Trophoblast cell (in vitro differentiated cells and primary cell): Measurements from ENCODE around the gene KMT2D.
A peak's percentile ranks its signal among the peaks of the same experiment; 100 is the strongest.

Experiments
- DNase-seq, 2 donors: peaks; one replicate each; pipeline ENCODE4 v3.0.0-alpha.2; 2016
- H2AFZ ChIP-seq: 2 replicates; pipeline ENCODE4 v1.6.1; 2013; ENCODE audit warnings: low read length, moderate library complexity, mild to moderate bottlenecking; ENCODE audit not compliant: insufficient read depth, poor library complexity
- H2AK5ac ChIP-seq: 2 replicates; pipeline ENCODE4 v1.6.1; 2013; ENCODE audit warnings: mild to moderate bottlenecking, low read length
- H2BK120ac ChIP-seq: 2 replicates; pipeline ENCODE4 v1.6.1; 2013; ENCODE audit warnings: low read length, mild to moderate bottlenecking, moderate library complexity; ENCODE audit not compliant: insufficient read depth, poor library complexity
- H2BK12ac ChIP-seq: 2 replicates; pipeline ENCODE4 v1.6.1; 2013; ENCODE audit warnings: mild to moderate bottlenecking, low read length, moderate library complexity
- H2BK5ac ChIP-seq: 2 replicates; pipeline ENCODE4 v1.6.1; 2013; ENCODE audit warnings: low read length, low read depth, moderate library complexity, mild to moderate bottlenecking; ENCODE audit not compliant: poor library complexity
- H3K14ac ChIP-seq: 2 replicates; pipeline ENCODE4 v1.6.1; 2013; ENCODE audit warnings: mild to moderate bottlenecking, low read length
- H3K18ac ChIP-seq: 2 replicates; pipeline ENCODE4 v1.6.1; 2013; ENCODE audit warnings: mild to moderate bottlenecking, low read length
- H3K23ac ChIP-seq: 2 replicates; pipeline ENCODE4 v1.6.1; 2013; ENCODE audit warnings: low read length
- H3K27ac ChIP-seq: 2 replicates; pipeline ENCODE4 v1.5.1; 2013; ENCODE audit warnings: low read depth, mild to moderate bottlenecking, inconsistent platforms, low read length, moderate library complexity
- H3K27me3 ChIP-seq: 2 replicates; pipeline ENCODE4 v1.6.1; 2013; ENCODE audit warnings: inconsistent platforms, mild to moderate bottlenecking, low read length, moderate library complexity; ENCODE audit not compliant: insufficient read depth
- H3K36me3 ChIP-seq, 2 experiments: 1 replicate in 1 of 2; 2 replicates in 1 of 2; pipeline ENCODE4 v1.6.1; 2013; ENCODE audit warnings: low read length in 2 of 2, mild to moderate bottlenecking in 2 of 2, moderate library complexity in 1 of 2; ENCODE audit not compliant: insufficient read depth in 2 of 2, control insufficient read depth in 1 of 2
- H3K4ac ChIP-seq: 2 replicates; pipeline ENCODE4 v1.6.1; 2013; ENCODE audit warnings: low read depth, mild to moderate bottlenecking, low read length, moderate library complexity
- H3K4me1 ChIP-seq, 2 experiments: 1 replicate in 1 of 2; 2 replicates in 1 of 2; pipeline ENCODE4 v1.6.1; 2013; ENCODE audit warnings: low read length in 2 of 2, mild to moderate bottlenecking in 2 of 2, moderate library complexity in 1 of 2; ENCODE audit not compliant: insufficient read depth in 2 of 2, control insufficient read depth in 1 of 2
- H3K4me2 ChIP-seq: 2 replicates; pipeline ENCODE4 v1.6.1; 2013; ENCODE audit warnings: inconsistent platforms, mild to moderate bottlenecking, low read length, moderate library complexity
- H3K4me3 ChIP-seq: 2 replicates; pipeline ENCODE4 v1.5.1; 2013; ENCODE audit warnings: mild to moderate bottlenecking, low read depth, low read length, inconsistent platforms
- H3K79me1 ChIP-seq: one replicate; pipeline ENCODE4 v1.6.1; 2013; ENCODE audit warnings: low read length
- H3K79me2 ChIP-seq: 2 replicates; pipeline ENCODE4 v1.6.1; 2013; ENCODE audit warnings: low read length, mild to moderate bottlenecking; ENCODE audit not compliant: control insufficient read depth, insufficient read depth, poor library complexity
- H3K9ac ChIP-seq: 2 replicates; pipeline ENCODE4 v1.6.1; 2013; ENCODE audit warnings: mild to moderate bottlenecking, low read length
- H3K9me3 ChIP-seq: 2 replicates; pipeline ENCODE4 v1.6.1; 2013; ENCODE audit warnings: low read depth, mild to moderate bottlenecking, control low read depth, inconsistent platforms, low read length; ENCODE audit not compliant: insufficient read depth
- H4K12ac ChIP-seq: 2 replicates; pipeline ENCODE4 v1.6.1; 2013; ENCODE audit warnings: low read depth, mild to moderate bottlenecking, low read length, moderate library complexity
- H4K8ac ChIP-seq: 2 replicates; pipeline ENCODE4 v1.6.1; 2013; ENCODE audit warnings: low read depth, mild to moderate bottlenecking, low read length, moderate library complexity
- H4K91ac ChIP-seq: one replicate; pipeline ENCODE4 v1.6.1; 2013; ENCODE audit warnings: low read depth, mild to moderate bottlenecking, low read length, moderate library complexity
- WGBS: extraction: QIAGEN DNeasy Blood & Tissue Kit; methylation state at CpG from one replicate; pipeline ENCODE4 v1.1.7; 2013; ENCODE audit warnings: missing lambda C conversion rate; ENCODE audit not compliant: insufficient read length, insufficient coverage; ENCODE audit errors: extremely low coverage; 5-methylcytosine and 5-hydroxymethylcytosine counted together

KMT2D gene

DNA sequence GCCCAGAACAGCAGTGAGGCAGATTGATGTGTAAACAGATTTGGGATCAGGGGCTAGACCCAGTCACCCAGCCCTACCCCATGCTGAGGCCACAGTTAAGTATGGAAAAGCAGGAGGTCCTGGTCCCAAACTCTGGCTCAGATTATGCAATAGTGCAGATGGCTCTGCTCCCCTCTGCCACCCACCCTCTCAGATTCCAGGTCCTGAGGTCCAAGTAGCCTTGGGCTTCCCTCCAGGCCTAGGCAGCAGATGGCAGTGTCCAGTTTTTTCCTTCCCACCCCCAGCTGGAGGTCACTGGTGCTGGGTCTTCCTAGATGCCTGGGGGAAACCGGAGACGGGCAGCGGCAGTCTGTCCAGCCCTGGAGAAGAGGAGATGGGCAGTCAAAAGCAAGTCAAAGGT, 36.8 kb upstream of the KMT2D start:
- no peak overlapping the region for H3K27ac ChIP-seq
- H2AK5ac ChIP-seq: no peak overlapping the region
- WGBS: no CpG with 5 or more reads among the region's 3 CpGs

DNA sequence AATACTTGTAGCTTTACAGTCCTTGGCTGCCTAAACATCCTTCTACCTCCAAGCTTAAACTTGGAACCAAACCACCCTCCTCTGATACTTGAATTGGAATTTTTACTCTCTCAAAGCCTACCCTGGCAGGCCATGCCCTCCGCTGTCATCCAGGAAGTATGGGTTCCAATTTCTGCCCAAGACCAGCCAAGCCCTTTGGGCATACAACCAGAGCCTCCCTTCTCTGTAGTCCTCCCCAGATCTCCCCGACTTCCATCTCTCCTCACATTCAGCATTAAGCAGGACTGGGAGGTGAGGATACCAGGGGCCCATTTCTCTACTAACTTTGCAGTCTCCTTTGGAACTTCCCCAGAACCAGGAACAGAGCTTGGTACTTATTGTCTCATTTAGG, 34.4 kb upstream of the KMT2D start:
- H2BK5ac ChIP-seq: no peak overlapping the region
- H3K18ac ChIP-seq: no peak overlapping the region
- H4K91ac ChIP-seq: no peak overlapping the region
- peaks cover 53% of the 10 kb centered on the region for H3K27me3 ChIP-seq
- no peak overlapping the region for H3K14ac ChIP-seq
- no peak overlapping the region for H3K4me3 ChIP-seq
- no peak overlapping the region for H3K23ac ChIP-seq
- H3K4me1 ChIP-seq: peaks cover 12 to 26% of the 10 kb centered on the region in 2 experiments
- H2AFZ ChIP-seq: no peak overlapping the region
- no peak for DNase-seq
- no peak overlapping the region for H3K27ac ChIP-seq
- H3K4ac ChIP-seq: no peak overlapping the region
- H2AK5ac ChIP-seq: no peak overlapping the region
- WGBS: no CpG with 5 or more reads among the region's 2 CpGs
- no peak overlapping the region for H4K12ac ChIP-seq
- H3K79me1 ChIP-seq: no peaks in the 10 kb centered on the region
- H3K36me3 ChIP-seq: peaks cover 23 to 26% of the 10 kb centered on the region in 2 experiments
- H3K79me2 ChIP-seq: no peaks in the 10 kb centered on the region
- no peak overlapping the region for H3K9ac ChIP-seq
- no peak overlapping the region for H3K4me2 ChIP-seq
- peaks cover 5% of the 10 kb centered on the region for H3K9me3 ChIP-seq
- H4K8ac ChIP-seq: no peak overlapping the region
- no peak overlapping the region for H2BK12ac ChIP-seq
- H2BK120ac ChIP-seq: no peak overlapping the region

More for the DNA sequence above, 36.8 kb upstream of the KMT2D start:
- H3K4me1 ChIP-seq: peaks cover 9 to 14% of the 10 kb centered on the region in 2 experiments
- H3K9me3 ChIP-seq: peaks cover 6% of the 10 kb centered on the region
- H4K8ac ChIP-seq: no peak overlapping the region
- no peak overlapping the region for H4K12ac ChIP-seq
- no peak overlapping the region for H2BK120ac ChIP-seq
- no peak overlapping the region for H4K91ac ChIP-seq
- no peaks in the 10 kb centered on the region for H3K79me2 ChIP-seq
- no peak overlapping the region for H3K14ac ChIP-seq
- no peak overlapping the region for H2BK12ac ChIP-seq
- H3K79me1 ChIP-seq: no peaks in the 10 kb centered on the region
- no peak overlapping the region for H3K4me3 ChIP-seq
- no peak overlapping the region for H3K9ac ChIP-seq
- H3K4me2 ChIP-seq: no peak overlapping the region
- H3K4ac ChIP-seq: no peak overlapping the region
- peaks cover 41 to 47% of the 10 kb centered on the region in 2 experiments for H3K36me3 ChIP-seq
- no peak overlapping the region for H3K23ac ChIP-seq
- no peak overlapping the region for H3K18ac ChIP-seq
- H3K27me3 ChIP-seq: peaks cover 29% of the 10 kb centered on the region
- no peak for DNase-seq
- H2AFZ ChIP-seq: no peak overlapping the region
- no peak overlapping the region for H2BK5ac ChIP-seq

DNA sequence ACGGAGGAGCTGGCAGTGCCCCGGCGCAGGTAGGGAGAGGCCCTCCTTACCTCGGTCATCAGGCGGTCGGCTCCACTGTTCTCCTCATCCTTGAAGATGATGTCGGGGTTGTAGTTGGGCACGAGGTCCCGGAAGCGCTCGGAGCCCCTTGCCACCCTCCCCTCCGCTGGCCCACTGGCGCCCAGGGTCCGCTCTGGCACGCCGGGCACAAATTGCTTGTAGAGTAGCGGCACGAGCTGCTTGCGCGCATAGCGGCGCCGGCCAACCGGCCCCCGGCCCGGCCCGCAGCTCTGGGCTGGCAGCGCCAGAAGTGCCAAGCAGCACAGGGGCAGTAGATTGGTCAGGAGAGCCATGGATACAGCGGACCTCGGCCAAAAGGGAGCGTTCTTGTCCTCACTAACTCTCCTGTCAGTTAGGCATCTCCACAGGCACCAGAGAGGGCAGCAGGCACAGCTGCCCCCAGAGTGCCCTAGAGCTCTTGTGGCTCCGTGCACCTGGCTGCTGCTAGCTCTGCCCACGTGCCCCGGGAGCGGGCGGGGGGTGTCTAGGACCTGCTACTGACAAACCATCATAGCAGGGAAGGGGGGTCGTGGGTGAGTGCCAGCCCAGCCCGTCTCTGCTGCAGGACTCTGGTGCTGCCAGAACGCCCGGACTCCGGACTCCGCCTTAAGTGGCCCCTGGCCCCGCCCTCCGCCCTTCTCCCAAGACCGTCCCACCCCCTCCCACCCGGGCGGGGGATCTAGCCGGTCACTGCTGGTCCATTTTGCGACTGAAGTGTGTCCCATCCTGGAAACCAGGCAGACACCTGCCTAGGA, 33.8 kb upstream of the KMT2D start, which contains the start of gene DHH:
TSS of gene DHH (minus strand) at position 642 of the 815 bp plus-strand sequence. CDS start at position 353, 289 bp downstream.
- Histone ChIP-seq H3K4me3 (no peak within 1 kb of the TSS), H3K4ac (no peak within 1 kb of the TSS), H3K79me2 (no peaks in the 10 kb centered on the region), H3K23ac (no peak within 1 kb of the TSS), H3K9ac (no peak within 1 kb of the TSS), H2BK5ac (no peak within 1 kb of the TSS), H2AFZ (no peak within 1 kb of the TSS), H4K12ac (no peak within 1 kb of the TSS), H3K79me1 (no peaks in the 10 kb centered on the region), H3K27ac (no peak within 1 kb of the TSS), H3K36me3 (peaks cover 22 to 24% of the 10 kb centered on the region in 2 experiments), H4K91ac (peak within 1 kb of the TSS; percentile 18), H3K9me3 (peaks cover 6% of the 10 kb centered on the region), H3K4me1 (peaks cover 12 to 29% of the 10 kb centered on the region in 2 experiments), H4K8ac (no peak within 1 kb of the TSS), H2AK5ac (no peak within 1 kb of the TSS), H3K4me2 (peak within 1 kb of the TSS; percentile 41), H3K27me3 (peaks cover 59% of the 10 kb centered on the region), H3K18ac (no peak within 1 kb of the TSS), H3K14ac (no peak within 1 kb of the TSS), H2BK12ac (no peak within 1 kb of the TSS), H2BK120ac (no peak within 1 kb of the TSS)
- peak in 1 of 2 donors; percentile 36 for DNase-seq
- no CpG with 5 or more reads among the region's 49 CpGs for WGBS

DNA sequence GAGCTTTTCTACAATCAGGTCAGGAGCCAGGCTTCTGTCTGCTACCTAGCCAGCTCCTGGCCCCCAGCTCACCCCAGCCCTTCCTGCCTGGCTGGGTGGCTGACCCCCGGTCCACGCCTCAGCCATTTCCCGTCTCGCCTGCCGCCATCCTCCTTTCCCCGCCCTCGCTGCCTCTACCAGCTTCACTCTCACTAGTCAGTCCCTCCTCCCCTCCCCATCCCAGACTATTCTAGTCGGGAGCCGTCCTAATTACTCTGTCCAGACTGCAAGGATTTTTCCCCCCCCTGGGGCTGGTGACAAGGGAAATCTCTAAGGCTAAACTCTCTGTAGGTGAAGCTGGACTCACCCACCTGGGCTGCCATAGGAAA, 33.2 kb upstream of the KMT2D start:
- DNase-seq: no peak
- Histone ChIP-seq H3K14ac (no peak overlapping the region), H2BK12ac (no peak overlapping the region), H3K27ac (no peak overlapping the region), H2BK5ac (no peak overlapping the region), H3K4me2 (peak overlapping the region; percentile 41), H3K23ac (no peak overlapping the region), H3K4me1 (peaks cover 12 to 29% of the 10 kb centered on the region in 2 experiments), H2AK5ac (no peak overlapping the region), H3K36me3 (peaks cover 16 to 22% of the 10 kb centered on the region in 2 experiments), H3K79me1 (no peaks in the 10 kb centered on the region), H4K8ac (no peak overlapping the region), H2AFZ (no peak overlapping the region), H3K79me2 (no peaks in the 10 kb centered on the region), H3K18ac (no peak overlapping the region), H4K12ac (no peak overlapping the region), H3K27me3 (peaks cover 65% of the 10 kb centered on the region), H3K4ac (no peak overlapping the region), H3K4me3 (no peak overlapping the region), H4K91ac (no peak overlapping the region), H2BK120ac (no peak overlapping the region), H3K9ac (no peak overlapping the region), H3K9me3 (peaks cover 6% of the 10 kb centered on the region)
- no CpG with 5 or more reads among the region's 9 CpGs for WGBS
